ENCODE data around the gene LAMTOR1. TPM values are rescaled to one million over a fixed set of nuclear protein-coding genes. Genes with fewer than 3 reads are reported as not detected.

The LAMTOR1 gene
- total RNA-seq, 1 donor: 99.0 TPM

- no peak for TF ChIP-seq CTCF (IDR thresholded peaks at IDR 0.05; ENCODE audit: insufficient read depth, low read length)
- no peak overlapping the region for H3K4me3 ChIP-seq (ENCODE audit: low read depth, low read length)
- no peak for DNase-seq (ENCODE audit: low read depth)
Observed at GRCh38 chr11:72084076-72084475, 19.0 kb downstream of the LAMTOR1 start.

- TF ChIP-seq CTCF (IDR thresholded peaks at IDR 0.05; ENCODE audit: insufficient read depth, low read length): no peak
- H3K4me3 ChIP-seq (ENCODE audit: low read depth, low read length): no peak overlapping the region
- no peak for DNase-seq (ENCODE audit: low read depth)
Observed at GRCh38 chr11:72083414-72083813, 19.7 kb downstream of the LAMTOR1 start.

- no peak for TF ChIP-seq CTCF (IDR thresholded peaks at IDR 0.05; ENCODE audit: insufficient read depth, low read length)
- H3K4me3 ChIP-seq (ENCODE audit: low read depth, low read length): no peak overlapping the region
- no peak for DNase-seq (ENCODE audit: low read depth)
Observed at GRCh38 chr11:72081821-72082453, 21.2 kb downstream of the LAMTOR1 start.

- TF ChIP-seq CTCF (IDR thresholded peaks at IDR 0.05; ENCODE audit: insufficient read depth, low read length): no peak
- no peak for DNase-seq (ENCODE audit: low read depth)
- peak overlapping the region; percentile 82 for H3K4me3 ChIP-seq (ENCODE audit: low read depth, low read length)
Observed at GRCh38 chr11:72081184-72081644, 21.9 kb downstream of the LAMTOR1 start.

- peak within 1 kb of the TSS; percentile 82 for H3K4me3 ChIP-seq (ENCODE audit: low read depth, low read length)
- TF ChIP-seq CTCF (IDR thresholded peaks at IDR 0.05; ENCODE audit: insufficient read depth, low read length): no peak
- DNase-seq (ENCODE audit: low read depth): peak; percentile 100
Observed at GRCh38 chr11:72080326-72081183, 22.5 kb downstream of the LAMTOR1 start, which contains the start of the genes LRRC51 and NUMA1. Gene LRRC51 (plus strand): TSS chr11:72080850. CDS start chr11:72089084, 8,234 bp downstream. Gene NUMA1 (minus strand): TSS chr11:72080542. CDS start chr11:72035943, 44,599 bp downstream.

- H3K4me3 ChIP-seq (ENCODE audit: low read depth, low read length): peak overlapping the region; percentile 80
- no peak for TF ChIP-seq CTCF (IDR thresholded peaks at IDR 0.05; ENCODE audit: insufficient read depth, low read length)
- DNase-seq (ENCODE audit: low read depth): peak; percentile 17
Observed at GRCh38 chr11:72079819-72080325, 23.2 kb downstream of the LAMTOR1 start.

Data from fibroblast of the aortic adventitia (primary cell).